GM18951 (cell line): ENCODE results near the gene IRF8.
A peak's percentile ranks its signal among the peaks of the same experiment; 100 is the strongest.
"Not testable (repeated sequence)": the region's sequence is repeated elsewhere in the genome, so short reads cannot be mapped to it uniquely, and the experiment has no call there.

Experiments
- POLR2A ChIP-seq: IDR thresholded peaks from 4 replicates; pipeline ENCODE4 v1.6.1; 2011; ENCODE audit warnings: mild to moderate bottlenecking; ENCODE audit not compliant: insufficient read length, insufficient read depth; ENCODE audit errors: extremely low read depth
- in situ Hi-C: fragments of 300-500 bp; cut with MboI; formaldehyde crosslinking; loops from one replicate; pipeline ENCODE4 v1.12.0; 2022; ENCODE audit warnings: low sequenced_read_pairs, mixed read lengths, inconsistent platforms; ENCODE audit not compliant: unreplicated experiment

IRF8 gene

GRCh38 chr16:85898521-85899442, at the start of gene IRF8:
IRF8 (plus strand) TSS chr16:85899162; CDS start chr16:85903016, 3,854 bp downstream.
- in situ Hi-C loops = loop anchor here (10.0 kb wide), 1 partner anchor 116 kb away; no protein-coding TSS in a partner anchor
- TF ChIP-seq POLR2A = peak; percentile 99

- in situ Hi-C loops = no loop called here
- TF ChIP-seq POLR2A = no peak
These were observed 49.6 kb upstream of the IRF8 start for GRCh38 chr16:85849388-85849787.

- in situ Hi-C loops = no loop called here
- no peak for TF ChIP-seq POLR2A
These were observed 48.5 kb upstream of the IRF8 start for GRCh38 chr16:85850344-85850880.

GRCh38 chr16:85851034-85851785, 47.8 kb upstream of the IRF8 start:
- no peak for TF ChIP-seq POLR2A
- in situ Hi-C loops = no loop called here

- in situ Hi-C loops = no loop called here
- TF ChIP-seq POLR2A = no peak
These were observed 45.1 kb upstream of the IRF8 start for GRCh38 chr16:85853547-85854545.

- in situ Hi-C loops = no loop called here
- TF ChIP-seq POLR2A = no peak
These were observed 44.0 kb upstream of the IRF8 start for GRCh38 chr16:85854935-85855334.

- TF ChIP-seq POLR2A = no peak
- in situ Hi-C loops = no loop called here
These were observed 42.9 kb upstream of the IRF8 start for GRCh38 chr16:85856079-85856478.

GRCh38 chr16:85856585-85856984, 42.4 kb upstream of the IRF8 start:
- in situ Hi-C loops = no loop called here
- TF ChIP-seq POLR2A = no peak

GRCh38 chr16:85857406-85857805, 41.6 kb upstream of the IRF8 start:
- in situ Hi-C loops = no loop called here

GRCh38 chr16:85858571-85858970, 40.4 kb upstream of the IRF8 start:
- in situ Hi-C loops = not testable (repeated sequence)

More at GRCh38 chr16:85857406-85857805, 41.6 kb upstream of the IRF8 start:
- TF ChIP-seq POLR2A = no peak

- no peak for TF ChIP-seq POLR2A
- in situ Hi-C loops = no loop called here
These were observed 39.8 kb upstream of the IRF8 start for GRCh38 chr16:85858984-85859817.

GRCh38 chr16:85859818-85860125, 39.2 kb upstream of the IRF8 start:
- no peak for TF ChIP-seq POLR2A
- in situ Hi-C loops = no loop called here
